HEK293 (cell line): ENCODE data around the gene MMP25.

Source experiments
- CTCF ChIA-PET: fragments of 350-600 bp; formaldehyde crosslinking; extraction: SDS; loops from one replicate; lab custom pipeline; 2021; ENCODE audit warnings: antibody characterized with exemption; lab: Yijun Ruan, JAX
- POLR2A ChIA-PET: fragments of 300-600 bp; formaldehyde crosslinking; extraction: SDS; loops from one replicate; lab custom pipeline; 2020; ENCODE audit warnings: antibody characterized with exemption, inconsistent platforms; lab: Yijun Ruan, JAX
- H3K27ac ChIP-seq: fragments of 200-500 bp; sonication (Bioruptor generic); 2 replicates; pipeline ENCODE4 v1.5.1; 2014; ENCODE audit warnings: low read depth, low read length, control low read depth, inconsistent platforms; ENCODE audit errors: extremely low read depth
- H3K36me3 ChIP-seq, 2 experiments: fragments of 200-500 bp in 1 of 2; sonication (Bioruptor generic) in 1 of 2; 1 replicate in 1 of 2; 2 replicates in 1 of 2; pipeline ENCODE4 v1.5.1; 2014 to 2017; ENCODE audit warnings: inconsistent platforms in 2 of 2, low read length in 2 of 2; ENCODE audit not compliant: control insufficient read depth in 2 of 2, insufficient read depth in 1 of 2
- H3K4me1 ChIP-seq: fragments of 200-500 bp; sonication (Bioruptor generic); 2 replicates; pipeline ENCODE4 v1.5.1; 2014; ENCODE audit warnings: mild to moderate bottlenecking, low read length, inconsistent platforms; ENCODE audit not compliant: control insufficient read depth, insufficient read depth
- H3K4me3 ChIP-seq: 2 replicates; pipeline ENCODE4 v1.5.1; 2011; ENCODE audit warnings: low read depth, mild to moderate bottlenecking, control low read depth, low read length, moderate library complexity
- H3K9me3 ChIP-seq: fragments of 200-500 bp; sonication (Bioruptor generic); 2 replicates; pipeline ENCODE4 v1.5.1; 2014; ENCODE audit warnings: low read depth, low read length, inconsistent platforms; ENCODE audit not compliant: control insufficient read depth, insufficient read depth
- GFI1B ChIP-seq: fragments of 450-650 bp; formaldehyde crosslinking; IDR thresholded peaks from 2 replicates; pipeline ENCODE4 v1.5.1; 2016; ENCODE audit warnings: missing biosample characterization, missing genetic modification characterization
- GLIS2 ChIP-seq: fragments of 450-650 bp; formaldehyde crosslinking; IDR thresholded peaks from 2 replicates; pipeline ENCODE4 v1.5.1; 2016; ENCODE audit warnings: missing biosample characterization, missing genetic modification characterization
- KLF10 ChIP-seq: fragments of 450-650 bp; IDR thresholded peaks from 2 replicates; pipeline ENCODE4 v1.5.1; 2018; ENCODE audit warnings: missing biosample characterization, mild to moderate bottlenecking, missing genetic modification characterization
- OSR2 ChIP-seq: fragments of 450-650 bp; formaldehyde crosslinking; IDR thresholded peaks from 2 replicates; pipeline ENCODE4 v1.5.1; 2016; ENCODE audit warnings: missing biosample characterization, missing genetic modification characterization
- PRDM1 ChIP-seq: fragments of 450-650 bp; formaldehyde crosslinking; IDR thresholded peaks from 2 replicates; pipeline ENCODE4; 2016; ENCODE audit warnings: missing biosample characterization, missing genetic modification characterization
- REPIN1 ChIP-seq: fragments of 450-650 bp; formaldehyde crosslinking; IDR thresholded peaks from 2 replicates; pipeline ENCODE4 v1.5.1; 2017; ENCODE audit warnings: missing biosample characterization, missing genetic modification characterization, low read depth
- SP2 ChIP-seq: fragments of 450-650 bp; formaldehyde crosslinking; IDR thresholded peaks from 2 replicates; pipeline ENCODE4 v1.5.1; 2016; ENCODE audit warnings: missing biosample characterization, missing genetic modification characterization
- TSHZ1 ChIP-seq: fragments of 450-650 bp; formaldehyde crosslinking; IDR thresholded peaks from 2 replicates; pipeline ENCODE4 v1.5.1; 2016; ENCODE audit warnings: missing biosample characterization, missing genetic modification characterization, borderline replicate concordance
- WT1 ChIP-seq: fragments of 450-650 bp; formaldehyde crosslinking; IDR thresholded peaks from 2 replicates; pipeline ENCODE4 v1.5.1; 2016; ENCODE audit warnings: missing biosample characterization, missing genetic modification characterization
- ZBTB20 ChIP-seq: fragments of 450-650 bp; formaldehyde crosslinking; IDR thresholded peaks from 2 replicates; pipeline ENCODE4 v1.5.1; 2016; ENCODE audit warnings: missing biosample characterization, missing genetic modification characterization
- ZBTB8A ChIP-seq: fragments of 450-650 bp; formaldehyde crosslinking; IDR thresholded peaks from 2 replicates; pipeline ENCODE4 v1.5.1; 2016; ENCODE audit warnings: missing biosample characterization, missing genetic modification characterization
- ZNF114 ChIP-seq: fragments of 450-650 bp; formaldehyde crosslinking; IDR thresholded peaks from 2 replicates; pipeline ENCODE4 v1.5.0; 2017; ENCODE audit warnings: missing biosample characterization, missing genetic modification characterization
- ZNF155 ChIP-seq: fragments of 450-650 bp; formaldehyde crosslinking; IDR thresholded peaks from 2 replicates; pipeline ENCODE4 v1.5.1; 2016; ENCODE audit warnings: missing biosample characterization, missing genetic modification characterization
- ZNF324 ChIP-seq: fragments of 450-650 bp; formaldehyde crosslinking; IDR thresholded peaks from 2 replicates; pipeline ENCODE4 v1.5.1; 2016; ENCODE audit warnings: missing biosample characterization, missing genetic modification characterization
- ZNF354C ChIP-seq: fragments of 450-650 bp; formaldehyde crosslinking; IDR thresholded peaks from 2 replicates; pipeline ENCODE4 v1.5.1; 2016; ENCODE audit warnings: missing biosample characterization, missing genetic modification characterization, low read depth, borderline replicate concordance
- ZNF473 ChIP-seq: fragments of 450-650 bp; formaldehyde crosslinking; IDR thresholded peaks from 2 replicates; pipeline ENCODE4 v1.5.1; 2017; ENCODE audit warnings: missing biosample characterization, missing genetic modification characterization
- ZNF513 ChIP-seq: fragments of 450-650 bp; IDR thresholded peaks from 2 replicates; pipeline ENCODE4 v1.5.1; 2018; ENCODE audit warnings: missing biosample characterization, missing genetic modification characterization
- ZNF530 ChIP-seq: fragments of 450-650 bp; formaldehyde crosslinking; IDR thresholded peaks from 2 replicates; pipeline ENCODE4 v1.5.1; 2016; ENCODE audit warnings: low read depth, missing biosample characterization, missing genetic modification characterization
- ZNF561 ChIP-seq: fragments of 450-650 bp; IDR thresholded peaks from 2 replicates; pipeline ENCODE4 v1.5.1; 2018; ENCODE audit warnings: missing biosample characterization, missing genetic modification characterization, borderline replicate concordance
- ZNF777 ChIP-seq: fragments of 450-650 bp; formaldehyde crosslinking; IDR thresholded peaks from 2 replicates; pipeline ENCODE4 v1.5.1; 2017; ENCODE audit warnings: missing biosample characterization, missing genetic modification characterization, borderline replicate concordance
- ZSCAN16 ChIP-seq: fragments of 450-650 bp; formaldehyde crosslinking; IDR thresholded peaks from 2 replicates; pipeline ENCODE4 v1.5.1; 2016; ENCODE audit warnings: missing biosample characterization, missing genetic modification characterization
- TF ChIP-seq, protein P1 (sequence below): fragments of 450-650 bp; formaldehyde crosslinking; IDR thresholded peaks from 2 replicates; pipeline ENCODE4 v1.5.0; 2017; ENCODE audit warnings: missing biosample characterization, missing genetic modification characterization, borderline replicate concordance
- TF ChIP-seq, protein P2 (sequence below): fragments of 450-650 bp; formaldehyde crosslinking; IDR thresholded peaks from 2 replicates; pipeline ENCODE4 v1.5.1; 2017; ENCODE audit warnings: missing biosample characterization, mild to moderate bottlenecking, missing genetic modification characterization, moderate library complexity
- TF ChIP-seq, protein P3 (sequence below): fragments of 450-650 bp; formaldehyde crosslinking; IDR thresholded peaks from 2 replicates; pipeline ENCODE4 v1.5.1; 2016; ENCODE audit warnings: missing biosample characterization, missing genetic modification characterization
- TF ChIP-seq, protein P4 (sequence below): fragments of 450-650 bp; formaldehyde crosslinking; IDR thresholded peaks from 2 replicates; pipeline ENCODE4 v1.5.1; 2016; ENCODE audit warnings: missing biosample characterization, missing genetic modification characterization

Gene MMP25

DNA sequence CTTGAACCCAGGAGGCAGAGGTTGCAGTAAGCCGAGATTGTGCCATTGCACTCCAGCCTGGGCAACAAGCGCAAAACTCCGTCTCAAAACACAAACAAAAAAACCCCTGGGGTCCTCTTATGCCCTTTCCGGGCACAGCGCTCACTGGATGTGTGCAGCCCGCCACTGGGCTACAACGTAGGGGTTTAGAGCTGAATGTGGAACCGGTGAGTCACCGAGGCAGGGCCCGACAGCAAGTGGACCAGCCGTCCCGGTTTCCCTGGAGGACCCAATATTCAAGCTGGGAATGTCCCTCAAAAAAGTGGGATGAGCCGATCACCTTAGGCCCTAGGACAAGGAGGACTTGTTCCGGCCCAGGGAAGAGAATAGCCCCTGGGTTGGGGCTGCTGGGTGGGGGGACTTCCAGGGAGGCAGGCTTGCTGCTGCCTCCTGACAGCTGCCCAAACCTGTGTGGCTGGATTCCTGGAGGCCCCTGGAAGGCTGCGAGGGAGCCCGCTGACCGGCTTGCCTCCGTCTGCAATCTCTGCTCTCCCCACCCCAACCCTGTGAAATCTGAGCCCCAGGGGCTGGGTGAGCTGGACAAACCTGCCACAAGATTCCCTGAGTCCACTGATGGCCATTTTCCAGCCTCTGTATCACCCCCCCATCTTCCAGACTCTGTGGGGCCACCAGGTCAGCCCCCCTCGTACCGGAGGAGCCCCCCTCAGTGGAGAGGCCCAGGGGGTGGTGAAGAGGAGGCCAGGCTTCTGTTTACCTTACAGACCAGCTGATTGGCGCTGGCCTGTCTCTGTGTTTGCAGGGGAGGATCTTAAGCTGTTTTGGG, 36.6 kb upstream of the MMP25 start:
- no peaks in the 10 kb centered on the region; the same call in 1 of the 2 replicates for H3K4me1 ChIP-seq
- POLR2A ChIA-PET: interaction anchor here (12.4 kb wide), 1 partner anchor 14 kb away, joined by 247 read pairs; the partner anchor contains the start of genes CLDN6, HCFC1R1, THOC6 and TNFRSF12A
- CTCF ChIA-PET: interaction anchor here (0.6 to 1.3 kb wide), 4 partner anchors 10 to 156 kb away, joined by 3 to 6 read pairs (median 4); partner anchors contain the start of gene TNFRSF12A
- H3K9me3 ChIP-seq: no peaks in the 10 kb centered on the region
- H3K4me3 ChIP-seq: no peak overlapping the region
- H3K27ac ChIP-seq: no peak overlapping the region
- no peaks in the 10 kb centered on the region for H3K36me3 ChIP-seq
- 0 out of 2 replicates have a peak, but pooled peaks have one; percentile 16 for TF ChIP-seq GLIS2
- TF ChIP-seq ZNF530 (tag by site-specific recombination): no peak
- no peak for TF ChIP-seq ZBTB20 (tag by site-specific recombination)
- TF ChIP-seq KLF10 (tag by site-specific recombination): no peak
- peak; percentile 79 for TF ChIP-seq ZBTB8A
- TF ChIP-seq GFI1B: no peak
- no peak for TF ChIP-seq ZNF114 (tag by site-specific recombination)
- no peak for TF ChIP-seq OSR2
- TF ChIP-seq ZNF354C (tag by site-specific recombination): no peak
- TF ChIP-seq ZNF324 (tag by site-specific recombination): no peak
- TF ChIP-seq, protein P1, sequence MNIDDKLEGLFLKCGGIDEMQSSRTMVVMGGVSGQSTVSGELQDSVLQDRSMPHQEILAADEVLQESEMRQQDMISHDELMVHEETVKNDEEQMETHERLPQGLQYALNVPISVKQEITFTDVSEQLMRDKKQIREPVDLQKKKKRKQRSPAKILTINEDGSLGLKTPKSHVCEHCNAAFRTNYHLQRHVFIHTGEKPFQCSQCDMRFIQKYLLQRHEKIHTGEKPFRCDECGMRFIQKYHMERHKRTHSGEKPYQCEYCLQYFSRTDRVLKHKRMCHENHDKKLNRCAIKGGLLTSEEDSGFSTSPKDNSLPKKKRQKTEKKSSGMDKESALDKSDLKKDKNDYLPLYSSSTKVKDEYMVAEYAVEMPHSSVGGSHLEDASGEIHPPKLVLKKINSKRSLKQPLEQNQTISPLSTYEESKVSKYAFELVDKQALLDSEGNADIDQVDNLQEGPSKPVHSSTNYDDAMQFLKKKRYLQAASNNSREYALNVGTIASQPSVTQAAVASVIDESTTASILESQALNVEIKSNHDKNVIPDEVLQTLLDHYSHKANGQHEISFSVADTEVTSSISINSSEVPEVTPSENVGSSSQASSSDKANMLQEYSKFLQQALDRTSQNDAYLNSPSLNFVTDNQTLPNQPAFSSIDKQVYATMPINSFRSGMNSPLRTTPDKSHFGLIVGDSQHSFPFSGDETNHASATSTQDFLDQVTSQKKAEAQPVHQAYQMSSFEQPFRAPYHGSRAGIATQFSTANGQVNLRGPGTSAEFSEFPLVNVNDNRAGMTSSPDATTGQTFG (tag by site-specific recombination): no peak
- TF ChIP-seq ZNF513 (tag by site-specific recombination): no peak
- TF ChIP-seq ZSCAN16: no peak
- TF ChIP-seq ZNF155 (tag by site-specific recombination): no peak
- TF ChIP-seq, protein P2, sequence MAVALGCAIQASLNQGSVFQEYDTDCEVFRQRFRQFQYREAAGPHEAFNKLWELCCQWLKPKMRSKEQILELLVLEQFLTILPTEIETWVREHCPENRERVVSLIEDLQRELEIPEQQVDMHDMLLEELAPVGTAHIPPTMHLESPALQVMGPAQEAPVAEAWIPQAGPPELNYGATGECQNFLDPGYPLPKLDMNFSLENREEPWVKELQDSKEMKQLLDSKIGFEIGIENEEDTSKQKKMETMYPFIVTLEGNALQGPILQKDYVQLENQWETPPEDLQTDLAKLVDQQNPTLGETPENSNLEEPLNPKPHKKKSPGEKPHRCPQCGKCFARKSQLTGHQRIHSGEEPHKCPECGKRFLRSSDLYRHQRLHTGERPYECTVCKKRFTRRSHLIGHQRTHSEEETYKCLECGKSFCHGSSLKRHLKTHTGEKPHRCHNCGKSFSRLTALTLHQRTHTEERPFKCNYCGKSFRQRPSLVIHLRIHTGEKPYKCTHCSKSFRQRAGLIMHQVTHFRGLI (tag by site-specific recombination): no peak
- TF ChIP-seq ZNF561 (tag by site-specific recombination): no peak
- no peak for TF ChIP-seq ZNF777
- TF ChIP-seq SP2: no peak
- TF ChIP-seq REPIN1 (tag by site-specific recombination): no peak
- TF ChIP-seq, protein P3, sequence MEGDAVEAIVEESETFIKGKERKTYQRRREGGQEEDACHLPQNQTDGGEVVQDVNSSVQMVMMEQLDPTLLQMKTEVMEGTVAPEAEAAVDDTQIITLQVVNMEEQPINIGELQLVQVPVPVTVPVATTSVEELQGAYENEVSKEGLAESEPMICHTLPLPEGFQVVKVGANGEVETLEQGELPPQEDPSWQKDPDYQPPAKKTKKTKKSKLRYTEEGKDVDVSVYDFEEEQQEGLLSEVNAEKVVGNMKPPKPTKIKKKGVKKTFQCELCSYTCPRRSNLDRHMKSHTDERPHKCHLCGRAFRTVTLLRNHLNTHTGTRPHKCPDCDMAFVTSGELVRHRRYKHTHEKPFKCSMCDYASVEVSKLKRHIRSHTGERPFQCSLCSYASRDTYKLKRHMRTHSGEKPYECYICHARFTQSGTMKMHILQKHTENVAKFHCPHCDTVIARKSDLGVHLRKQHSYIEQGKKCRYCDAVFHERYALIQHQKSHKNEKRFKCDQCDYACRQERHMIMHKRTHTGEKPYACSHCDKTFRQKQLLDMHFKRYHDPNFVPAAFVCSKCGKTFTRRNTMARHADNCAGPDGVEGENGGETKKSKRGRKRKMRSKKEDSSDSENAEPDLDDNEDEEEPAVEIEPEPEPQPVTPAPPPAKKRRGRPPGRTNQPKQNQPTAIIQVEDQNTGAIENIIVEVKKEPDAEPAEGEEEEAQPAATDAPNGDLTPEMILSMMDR: no peak
- no peak for TF ChIP-seq ZNF473
- no peak for TF ChIP-seq WT1 (tag by site-specific recombination)
- TF ChIP-seq, protein P4, sequence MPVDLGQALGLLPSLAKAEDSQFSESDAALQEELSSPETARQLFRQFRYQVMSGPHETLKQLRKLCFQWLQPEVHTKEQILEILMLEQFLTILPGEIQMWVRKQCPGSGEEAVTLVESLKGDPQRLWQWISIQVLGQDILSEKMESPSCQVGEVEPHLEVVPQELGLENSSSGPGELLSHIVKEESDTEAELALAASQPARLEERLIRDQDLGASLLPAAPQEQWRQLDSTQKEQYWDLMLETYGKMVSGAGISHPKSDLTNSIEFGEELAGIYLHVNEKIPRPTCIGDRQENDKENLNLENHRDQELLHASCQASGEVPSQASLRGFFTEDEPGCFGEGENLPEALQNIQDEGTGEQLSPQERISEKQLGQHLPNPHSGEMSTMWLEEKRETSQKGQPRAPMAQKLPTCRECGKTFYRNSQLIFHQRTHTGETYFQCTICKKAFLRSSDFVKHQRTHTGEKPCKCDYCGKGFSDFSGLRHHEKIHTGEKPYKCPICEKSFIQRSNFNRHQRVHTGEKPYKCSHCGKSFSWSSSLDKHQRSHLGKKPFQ (tag by site-specific recombination): no peak
- no peak for TF ChIP-seq PRDM1 (tag by site-specific recombination)
- TF ChIP-seq TSHZ1 (tag by site-specific recombination): no peak
